CD4-positive, alpha-beta T cell (primary cell): ENCODE data around the gene RGS14. TPM values are rescaled to one million over a fixed set of nuclear protein-coding genes. Genes with fewer than 3 reads are reported as not detected.
A peak's percentile ranks its signal among the peaks of the same experiment; 100 is the strongest.

Experiments used
- ATAC-seq: fragments of 200-7000 bp; cut with Tn5 transposase; one replicate; pipeline ENCODE4 v1.10.0; 2022; ENCODE audit warnings: mild to moderate bottlenecking; ENCODE audit not compliant: poor library complexity
- CTCF ChIA-PET: fragments of 350-600 bp; sonication (Branson Sonifier 250); formaldehyde crosslinking; loops from one replicate; lab custom pipeline; 2021; ENCODE audit warnings: antibody characterized with exemption, inconsistent platforms; lab: Charles Lee
- POLR2A ChIA-PET: fragments of 350-600 bp; sonication (Branson Sonifier 250); formaldehyde crosslinking; loops from one replicate; lab custom pipeline; 2021; ENCODE audit warnings: antibody characterized with exemption, inconsistent platforms; lab: Charles Lee
- DNase-seq, 14 experiments: peaks; one replicate each; pipeline ENCODE4 v3.0.0-alpha.2; 2013 to 2020; ENCODE audit warnings: mixed read lengths in 2 of 14
- H3K27ac ChIP-seq, 2 donors: one replicate each; pipeline versions ENCODE4 v1.5.1 to v1.7.0; 2013; ENCODE audit warnings: low read length in 2 of 2, low read depth in 1 of 2, mild to moderate bottlenecking in 1 of 2
- H3K27me3 ChIP-seq, 2 experiments: 1 replicate in 1 of 2; 2 replicates in 1 of 2; pipeline versions ENCODE4 v1.6.1 to v1.7.0; 2013; ENCODE audit warnings: low read length in 2 of 2, control low read depth in 1 of 2, mild to moderate bottlenecking in 1 of 2, moderate library complexity in 1 of 2; ENCODE audit not compliant: insufficient read depth in 2 of 2, control insufficient read depth in 1 of 2
- H3K36me3 ChIP-seq: one replicate; pipeline ENCODE4 v1.6.1; 2013; ENCODE audit warnings: low read length, control low read depth; ENCODE audit not compliant: insufficient read depth
- H3K4me1 ChIP-seq: one replicate; pipeline ENCODE4 v1.6.1; 2013; ENCODE audit warnings: low read length, control low read depth; ENCODE audit not compliant: insufficient read depth
- H3K4me3 ChIP-seq: one replicate; pipeline ENCODE4 v1.5.1; 2013; ENCODE audit warnings: mild to moderate bottlenecking, low read length, moderate library complexity
- H3K9me3 ChIP-seq, 2 experiments: 1 replicate in 1 of 2; 2 replicates in 1 of 2; pipeline versions ENCODE4 v1.6.1 to v1.7.0; 2013; ENCODE audit warnings: low read length in 2 of 2, mild to moderate bottlenecking in 2 of 2, control low read depth in 1 of 2, moderate library complexity in 1 of 2; ENCODE audit not compliant: control insufficient read depth in 1 of 2, insufficient read depth in 1 of 2
- H3K27ac Mint-ChIP-seq: one replicate; pipeline ENCODE4 v1.8.0; 2020; ENCODE audit warnings: mixed read lengths
- H3K27me3 Mint-ChIP-seq: one replicate; pipeline ENCODE4 v1.8.0; 2021; ENCODE audit warnings: mixed read lengths
- H3K36me3 Mint-ChIP-seq: one replicate; pipeline ENCODE4 v1.8.0; 2021; ENCODE audit warnings: low read depth, mixed read lengths
- H3K4me1 Mint-ChIP-seq: one replicate; pipeline ENCODE4 v1.8.0; 2021; ENCODE audit warnings: low read depth, mixed read lengths
- H3K4me3 Mint-ChIP-seq: one replicate; pipeline ENCODE4 v1.8.0; 2020; ENCODE audit warnings: mild to moderate bottlenecking, mixed read lengths
- H3K9me3 Mint-ChIP-seq: one replicate; pipeline ENCODE4 v1.8.0; 2020; ENCODE audit warnings: mixed read lengths
- CTCF ChIP-seq: fragments of 200-600 bp; IDR thresholded peaks from one replicate; pipeline ENCODE4 v1.8.0; 2022; ENCODE audit warnings: antibody characterized with exemption, mild to moderate bottlenecking
- intact Hi-C, 2 experiments: fragments of 100-400 bp; cut with DNase I in 1 of 2; cut with micrococcal nuclease in 1 of 2; formaldehyde crosslinking; loops; one replicate each; pipeline versions ENCODE4 v1.15.1 to v1.9.0; 2023 to 2025; cut with DNase I, micrococcal nuclease
- total RNA-seq, 174 experiments: library from RNA in 2 of 174; stranded (reverse) in 2 of 174; gene quantifications; one replicate each; pipeline ENCODE4 v1.2.3 and lab custom pipeline; 2021 to 2026

Gene RGS14
- total RNA-seq, 2 experiments from 2014 or later = 34.7 to 35.3 TPM

- no peak overlapping the region for H3K27ac Mint-ChIP-seq
- intact Hi-C loops = loop anchor here (2.0 to 10.0 kb wide), 5 partner anchors 46 to 206 kb away; partner anchors contain the start of genes DDX41 (in 1 of the 2) and RGS14 (in 1 of the 2)
- H3K9me3 Mint-ChIP-seq = no peaks in the 10 kb centered on the region
- POLR2A ChIA-PET = interaction anchor here (0.6 to 1.3 kb wide), 3 partner anchors 12 to 134 kb away, joined by 4 to 5 read pairs (median 4); no protein-coding TSS in a partner anchor
- Histone ChIP-seq H3K27me3 (peaks cover 0 to 3% of the 10 kb centered on the region in 2 experiments), H3K9me3 (no peaks in the 10 kb centered on the region), H3K27ac (no peak overlapping the region), H3K4me3 (peak overlapping the region; percentile 69), H3K36me3 (peaks cover 11% of the 10 kb centered on the region), H3K4me1 (peaks cover 64% of the 10 kb centered on the region)
- no peak for DNase-seq
- no peak for TF ChIP-seq CTCF
- H3K4me1 Mint-ChIP-seq = peaks cover 45% of the 10 kb centered on the region
- no peak for ATAC-seq
- H3K36me3 Mint-ChIP-seq = peaks cover 9% of the 10 kb centered on the region
- CTCF ChIA-PET = interaction anchor here (1.5 kb wide), 1 partner anchor 58 kb away, joined by 3 read pairs; no protein-coding TSS in a partner anchor
- H3K4me3 Mint-ChIP-seq = peak overlapping the region; percentile 56
- H3K27me3 Mint-ChIP-seq = peaks cover 6% of the 10 kb centered on the region
Measured at GRCh38 chr5:177311392-177311722, 46.4 kb upstream of the RGS14 start.

- H3K9me3 ChIP-seq = no peaks in the 10 kb centered on the region
- Mint-ChIP-seq H3K27ac (no peak within 1 kb of the TSS), H3K4me1 (peaks cover 40% of the 10 kb centered on the region), H3K36me3 (peaks cover 2% of the 10 kb centered on the region), H3K9me3 (no peaks in the 10 kb centered on the region), H3K27me3 (peaks cover 6% of the 10 kb centered on the region), H3K4me3 (peak within 1 kb of the TSS; percentile 83)
- peaks cover 5% of the 10 kb centered on the region for H3K36me3 ChIP-seq
- intact Hi-C loops = loop anchor here (1.0 to 10.0 kb wide), 6 partner anchors 45 to 205 kb away; partner anchors contain the start of genes DDX41 (in 1 of the 2), PDLIM7 (in 1 of the 2) and RGS14 (in 1 of the 2)
- no peak for TF ChIP-seq CTCF
- peaks cover 0 to 3% of the 10 kb centered on the region in 2 experiments for H3K27me3 ChIP-seq
- ATAC-seq (peak; percentile 93), DNase-seq (peak; percentile 87 to 96 (median 94))
- ChIA-PET CTCF (interaction anchor here (0.8 to 1.6 kb wide), 6 partner anchors 57 to 189 kb away, joined by 3 to 4 read pairs (median 4); no protein-coding TSS in a partner anchor), POLR2A (interaction anchor here (0.6 to 1.5 kb wide), 8 partner anchors 9 to 179 kb away, joined by 3 to 5 read pairs (median 4); partner anchors contain the start of genes GRK6, NSD1, PRELID1 and RAB24)
- peak within 1 kb of the TSS in 1 of 2 donors; percentile 3 for H3K27ac ChIP-seq
- H3K4me3 ChIP-seq = peak within 1 kb of the TSS; percentile 69
- peaks cover 59% of the 10 kb centered on the region for H3K4me1 ChIP-seq
Measured at GRCh38 chr5:177311723-177312648, 45.7 kb upstream of the RGS14 start, which contains the start of gene MXD3. TSS of gene MXD3 (minus strand) at chr5:177311898. CDS start at chr5:177311830, 68 bp downstream.

- Mint-ChIP-seq H3K4me3 (peak overlapping the region; percentile 82), H3K36me3 (no peaks in the 10 kb centered on the region), H3K27me3 (peaks cover 6% of the 10 kb centered on the region), H3K4me1 (peaks cover 41% of the 10 kb centered on the region), H3K27ac (no peak overlapping the region), H3K9me3 (no peaks in the 10 kb centered on the region)
- Histone ChIP-seq H3K36me3 (peaks cover 2% of the 10 kb centered on the region), H3K27me3 (peaks cover 0 to 3% of the 10 kb centered on the region in 2 experiments), H3K4me1 (peaks cover 51% of the 10 kb centered on the region), H3K27ac (peak overlapping the region in 1 of 2 donors; percentile 3), H3K4me3 (peak overlapping the region; percentile 69), H3K9me3 (no peaks in the 10 kb centered on the region)
- ChIA-PET CTCF (interaction anchor here (0.8 to 1.6 kb wide), 6 partner anchors 56 to 189 kb away, joined by 3 to 4 read pairs (median 4); no protein-coding TSS in a partner anchor), POLR2A (interaction anchor here (0.8 to 1.5 kb wide), 7 partner anchors 9 to 179 kb away, joined by 3 to 5 read pairs (median 4); partner anchors contain the start of genes GRK6, NSD1, PRELID1 and RAB24)
- DNase-seq (peak in 4 of 14 experiments; percentile 29 to 67 (median 48)), ATAC-seq (peak; percentile 22)
- intact Hi-C loops = loop anchor here (1.0 to 10.0 kb wide), 5 partner anchors 45 to 205 kb away; partner anchors contain the start of genes DDX41 (in 1 of the 2), PDLIM7 (in 1 of the 2) and RGS14 (in 1 of the 2)
- no peak for TF ChIP-seq CTCF
Measured at GRCh38 chr5:177312649-177313181, 45.0 kb upstream of the RGS14 start.
